Breast epithelium (tissue), 3 donors: ENCODE measurements around the gene NME8.

Experiments
- CTCF ChIP-seq, 3 donors: fragments of 450-650 bp; IDR thresholded peaks; one replicate each; pipeline ENCODE4 v1.5.1; 2016 to 2017; ENCODE audit warnings: antibody characterized with exemption in 3 of 3, mild to moderate bottlenecking in 3 of 3, moderate library complexity in 3 of 3
- POLR2A ChIP-seq: fragments of 450-650 bp; IDR thresholded peaks from one replicate; pipeline ENCODE4 v1.6.1; 2016; ENCODE audit warnings: antibody characterized with exemption, mild to moderate bottlenecking, moderate library complexity
- POLR2AphosphoS5 ChIP-seq, 3 donors: sonication (generic); formaldehyde crosslinking; IDR thresholded peaks; one replicate each; pipeline ENCODE4 v1.6.1; 2017; ENCODE audit warnings: antibody characterized with exemption in 3 of 3

- TF ChIP-seq CTCF (IDR thresholded peaks at IDR 0.05) (no peak), POLR2A (no peak), POLR2AphosphoS5 (IDR thresholded peaks at IDR 0.05) (no peak)
Measured at GRCh38 chr7:37831244-37831643, 17.2 kb upstream of the NME8 start.
